ENCODE measurements around the gene IL11.
"Not testable (repeated sequence)": the region's sequence is repeated elsewhere in the genome, so short reads cannot be mapped to it uniquely, and the experiment has no call there.

DNA sequence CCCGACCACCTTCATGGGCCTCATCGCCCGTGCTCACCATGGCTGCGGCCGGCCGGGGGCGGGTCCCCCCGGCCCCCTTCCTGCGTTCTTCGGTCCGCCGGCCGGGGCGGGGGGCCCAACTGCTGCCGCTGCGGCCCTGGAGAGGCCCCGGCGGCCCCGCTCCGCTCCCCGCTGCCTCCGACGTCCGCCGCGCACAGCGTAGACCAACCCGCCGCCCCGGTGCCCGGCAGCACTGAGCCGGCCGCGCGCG, 37.2 kb upstream of the IL11 start, which contains the start of gene UBE2S:
- TF ChIP-seq, protein P1, sequence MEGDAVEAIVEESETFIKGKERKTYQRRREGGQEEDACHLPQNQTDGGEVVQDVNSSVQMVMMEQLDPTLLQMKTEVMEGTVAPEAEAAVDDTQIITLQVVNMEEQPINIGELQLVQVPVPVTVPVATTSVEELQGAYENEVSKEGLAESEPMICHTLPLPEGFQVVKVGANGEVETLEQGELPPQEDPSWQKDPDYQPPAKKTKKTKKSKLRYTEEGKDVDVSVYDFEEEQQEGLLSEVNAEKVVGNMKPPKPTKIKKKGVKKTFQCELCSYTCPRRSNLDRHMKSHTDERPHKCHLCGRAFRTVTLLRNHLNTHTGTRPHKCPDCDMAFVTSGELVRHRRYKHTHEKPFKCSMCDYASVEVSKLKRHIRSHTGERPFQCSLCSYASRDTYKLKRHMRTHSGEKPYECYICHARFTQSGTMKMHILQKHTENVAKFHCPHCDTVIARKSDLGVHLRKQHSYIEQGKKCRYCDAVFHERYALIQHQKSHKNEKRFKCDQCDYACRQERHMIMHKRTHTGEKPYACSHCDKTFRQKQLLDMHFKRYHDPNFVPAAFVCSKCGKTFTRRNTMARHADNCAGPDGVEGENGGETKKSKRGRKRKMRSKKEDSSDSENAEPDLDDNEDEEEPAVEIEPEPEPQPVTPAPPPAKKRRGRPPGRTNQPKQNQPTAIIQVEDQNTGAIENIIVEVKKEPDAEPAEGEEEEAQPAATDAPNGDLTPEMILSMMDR (IDR thresholded peaks at IDR 0.05) = not testable (repeated sequence)
- peak; percentile 89 for TF ChIP-seq POLR2A (IDR thresholded peaks at IDR 0.05)

All from testis (tissue), 2 donors.